Measurements from ENCODE around the gene RMRP.

GRCh38 chr9:35651956-35652828, 5.6 kb downstream of the RMRP start:
- TF ChIP-seq, protein P1, sequence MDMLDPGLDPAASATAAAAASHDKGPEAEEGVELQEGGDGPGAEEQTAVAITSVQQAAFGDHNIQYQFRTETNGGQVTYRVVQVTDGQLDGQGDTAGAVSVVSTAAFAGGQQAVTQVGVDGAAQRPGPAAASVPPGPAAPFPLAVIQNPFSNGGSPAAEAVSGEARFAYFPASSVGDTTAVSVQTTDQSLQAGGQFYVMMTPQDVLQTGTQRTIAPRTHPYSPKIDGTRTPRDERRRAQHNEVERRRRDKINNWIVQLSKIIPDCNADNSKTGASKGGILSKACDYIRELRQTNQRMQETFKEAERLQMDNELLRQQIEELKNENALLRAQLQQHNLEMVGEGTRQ (CRISPR knock-in tag; IDR thresholded peaks at IDR 0.05), result no peak
- TF ChIP-seq NFE2 (IDR thresholded peaks at IDR 0.05; ENCODE audit: low read depth) (no peak), MYBL2 (IDR thresholded peaks at IDR 0.05; ENCODE audit: low read depth) (no peak), MYBL2 (CRISPR knock-in tag; IDR thresholded peaks at IDR 0.05; ENCODE audit: borderline replicate concordance) (no peak), FOXJ3 (CRISPR knock-in tag; IDR thresholded peaks at IDR 0.05) (no peak), NFIC (IDR thresholded peaks at IDR 0.05) (no peak), CTCF (IDR thresholded peaks at IDR 0.05 in 2 of 3, conservative IDR thresholded peaks at IDR 0.05 in 1 of 3; ENCODE audit: insufficient read depth in 2 of 3, low read depth in 1 of 3, low read length in 3 of 3) (no peak), BRCA1 (IDR thresholded peaks at IDR 0.05) (no peak), BRCA1 (CRISPR knock-in tag; IDR thresholded peaks at IDR 0.05) (no peak), ZKSCAN3 (CRISPR knock-in tag; IDR thresholded peaks at IDR 0.05) (no peak), POLR2A (conservative IDR thresholded peaks at IDR 0.05) (no peak), ATF7 (IDR thresholded peaks at IDR 0.05) (no peak), ZNF143 (CRISPR knock-in tag; IDR thresholded peaks at IDR 0.05) (no peak), JUND (IDR thresholded peaks at IDR 0.05; ENCODE audit: borderline replicate concordance, low read depth, low read length) (no peak), JUND (tag; IDR thresholded peaks at IDR 0.05; ENCODE audit: borderline replicate concordance, low read depth, low read length) (no peak)
